ENCODE measurements around the gene ZNF282.

The ZNF282 gene

GRCh38 chr7:149194799-149195179, 557 bp upstream of the ZNF282 start:
- no peak for DNase-seq

- peak in 3 of 4 experiments; percentile 10 to 17 (median 10) for DNase-seq
Observed at GRCh38 chr7:149196151-149196704, 882 bp downstream of the ZNF282 start.

GRCh38 chr7:149196705-149197171, 1.4 kb downstream of the ZNF282 start:
- DNase-seq, result peak in 2 of 4 experiments; percentile 5 to 17

- no peak for DNase-seq
Observed at GRCh38 chr7:149197675-149198074, 2.3 kb downstream of the ZNF282 start.

GRCh38 chr7:149198161-149198816, 2.9 kb downstream of the ZNF282 start:
- no peak for DNase-seq

GRCh38 chr7:149199234-149199995, 4.1 kb downstream of the ZNF282 start:
- DNase-seq, result no peak

- no peak for DNase-seq
Observed at GRCh38 chr7:149202831-149203231, 7.5 kb downstream of the ZNF282 start.

- no peak for DNase-seq
Observed at GRCh38 chr7:149205690-149206381, 10.5 kb downstream of the ZNF282 start.

GRCh38 chr7:149207324-149208035, 12.1 kb downstream of the ZNF282 start:
- DNase-seq, result no peak

- DNase-seq, result peak; percentile 54 to 66 (median 59)
Observed at GRCh38 chr7:149209518-149210269, 14.3 kb downstream of the ZNF282 start.

- no peak for DNase-seq
Observed at GRCh38 chr7:149210551-149210950, 15.2 kb downstream of the ZNF282 start.

- DNase-seq, result no peak
Observed at GRCh38 chr7:149214020-149214720, 18.8 kb downstream of the ZNF282 start.

- DNase-seq, result no peak
Observed at GRCh38 chr7:149216402-149216801, 21.1 kb downstream of the ZNF282 start.

GRCh38 chr7:149217570-149217969, 22.2 kb downstream of the ZNF282 start:
- no peak for DNase-seq

- DNase-seq, result no peak
Observed at GRCh38 chr7:149218469-149219420, 23.4 kb downstream of the ZNF282 start.

- no peak for DNase-seq
Observed at GRCh38 chr7:149220534-149220933, 25.2 kb downstream of the ZNF282 start.

GRCh38 chr7:149223176-149223575, 27.8 kb downstream of the ZNF282 start:
- no peak for DNase-seq

- DNase-seq, result no peak
Observed at GRCh38 chr7:149223761-149224160, 28.4 kb downstream of the ZNF282 start.

- DNase-seq, result no peak
Observed at GRCh38 chr7:149224352-149224751, 29.0 kb downstream of the ZNF282 start.

- no peak for DNase-seq
Observed at GRCh38 chr7:149225106-149225505, 29.8 kb downstream of the ZNF282 start.

Data from suppressor macrophage (primary cell).